ENCODE data around the gene TGFBI. TPM values are rescaled to one million over a fixed set of nuclear protein-coding genes. Genes with fewer than 3 reads are reported as not detected.

Gene TGFBI
- total and polyA plus RNA-seq, 2 donors from 2014 or later, result 36.4 to 78.5 TPM

GRCh38 chr5:136006761-136007251 is 22.0 kb upstream of the TGFBI start:
- H3K4me3 ChIP-seq (ENCODE audit: low read length in 3 of 3), result no peak overlapping the region
- no peaks in the 10 kb centered on the region for H3K4me1 ChIP-seq (ENCODE audit: control insufficient read depth in 2 of 3, insufficient read depth in 2 of 3, low read depth in 1 of 3, low read length in 3 of 3)
- H3K36me3 ChIP-seq (ENCODE audit: control insufficient read depth in 2 of 3, insufficient read depth in 3 of 3, low read length in 3 of 3), result no peaks in the 10 kb centered on the region
- H3K9ac ChIP-seq (ENCODE audit: low read length in 3 of 3), result no peak overlapping the region
- TF ChIP-seq CTCF (IDR thresholded peaks at IDR 0.05; ENCODE audit: borderline replicate concordance, extremely low read depth, insufficient read depth), result no peak
- FAIRE-seq (no peak), DNase-seq (no peak)
- no peak overlapping the region for H3K27ac ChIP-seq (ENCODE audit: low read depth in 2 of 2, low read length in 2 of 2)
- no peaks in the 10 kb centered on the region for H3K9me3 ChIP-seq (ENCODE audit: control insufficient read depth in 2 of 3, insufficient read depth in 1 of 3, low read length in 3 of 3)
- intact Hi-C loops (cut with DNase I), result no loop called here
- no peaks in the 10 kb centered on the region for H3K27me3 ChIP-seq (ENCODE audit: control insufficient read depth, insufficient read depth, low read length)

GRCh38 chr5:136007271-136007670 is 21.5 kb upstream of the TGFBI start:
- Histone ChIP-seq H3K27ac (ENCODE audit: low read depth in 2 of 2, low read length in 2 of 2) (no peak overlapping the region), H3K4me1 (ENCODE audit: control insufficient read depth in 2 of 3, insufficient read depth in 2 of 3, low read depth in 1 of 3, low read length in 3 of 3) (no peaks in the 10 kb centered on the region), H3K4me3 (ENCODE audit: low read length in 3 of 3) (no peak overlapping the region), H3K36me3 (ENCODE audit: control insufficient read depth in 2 of 3, insufficient read depth in 3 of 3, low read length in 3 of 3) (no peaks in the 10 kb centered on the region), H3K27me3 (ENCODE audit: control insufficient read depth, insufficient read depth, low read length) (no peaks in the 10 kb centered on the region), H3K9ac (ENCODE audit: low read length in 3 of 3) (no peak overlapping the region), H3K9me3 (ENCODE audit: control insufficient read depth in 2 of 3, insufficient read depth in 1 of 3, low read length in 3 of 3) (no peaks in the 10 kb centered on the region)
- FAIRE-seq (no peak), DNase-seq (no peak)
- TF ChIP-seq CTCF (IDR thresholded peaks at IDR 0.05; ENCODE audit: borderline replicate concordance, extremely low read depth, insufficient read depth), result no peak
- intact Hi-C loops (cut with DNase I), result no loop called here

- FAIRE-seq (no peak), DNase-seq (peak in 2 of 5 donors; percentile 57 to 60)
- Histone ChIP-seq H3K4me1 (ENCODE audit: control insufficient read depth in 2 of 3, insufficient read depth in 2 of 3, low read depth in 1 of 3, low read length in 3 of 3) (no peaks in the 10 kb centered on the region), H3K27ac (ENCODE audit: low read depth in 2 of 2, low read length in 2 of 2) (no peak overlapping the region), H3K9me3 (ENCODE audit: control insufficient read depth in 2 of 3, insufficient read depth in 1 of 3, low read length in 3 of 3) (no peaks in the 10 kb centered on the region), H3K36me3 (ENCODE audit: control insufficient read depth in 2 of 3, insufficient read depth in 3 of 3, low read length in 3 of 3) (no peaks in the 10 kb centered on the region), H3K27me3 (ENCODE audit: control insufficient read depth, insufficient read depth, low read length) (no peaks in the 10 kb centered on the region), H3K9ac (ENCODE audit: low read length in 3 of 3) (no peak overlapping the region), H3K4me3 (ENCODE audit: low read length in 3 of 3) (no peak overlapping the region)
- intact Hi-C loops (cut with DNase I), result no loop called here
- no peak for TF ChIP-seq CTCF (IDR thresholded peaks at IDR 0.05; ENCODE audit: borderline replicate concordance, extremely low read depth, insufficient read depth)
Measured at GRCh38 chr5:136011414-136012001, 17.3 kb upstream of the TGFBI start.
